Endothelial cell of umbilical vein (primary cell): ENCODE data around the gene ITPRIPL2. TPM values are rescaled to one million over a fixed set of nuclear protein-coding genes. Genes with fewer than 3 reads are reported as not detected.

Experiments
- BruUV-seq: library from RNA; stranded (reverse); fragments of 400-500 nt; replicated peaks from 2 replicates; lab custom pipeline; 2021; lab: Mats Ljungman, UMichigan
- CTCF ChIA-PET: fragments of 300-600, 350-600 bp; sonication (Branson Sonifier 250); formaldehyde crosslinking; loops from one replicate; lab custom pipeline; 2021; ENCODE audit warnings: antibody characterized with exemption, inconsistent platforms; lab: Charles Lee
- POLR2A ChIA-PET: fragments of 300-600, 350-600 bp; sonication (Branson Sonifier 250); formaldehyde crosslinking; loops from one replicate; lab custom pipeline; 2021; ENCODE audit warnings: antibody characterized with exemption, inconsistent platforms; lab: Charles Lee
- DNase-seq: peaks from one replicate; pipeline ENCODE4 v3.0.0-alpha.2; 2011; ENCODE audit warnings: low read depth, low spot score
- FAIRE-seq: peaks from 2 replicates; lab custom pipeline; 2011; peaks lifted over from hg19 to GRCh38; lab: Jason Lieb, UNC
- H2AFZ ChIP-seq: 2 replicates; pipeline ENCODE4 v1.6.0; 2012; ENCODE audit warnings: low read depth, low read length, control low read depth, inconsistent platforms
- H3K27ac ChIP-seq: 2 replicates; pipeline ENCODE4 v1.5.1; 2011; ENCODE audit warnings: low read depth, mild to moderate bottlenecking, control low read depth, low read length, moderate library complexity; ENCODE audit not compliant: insufficient read depth
- H3K27me3 ChIP-seq, 2 experiments: 2 replicates each; pipeline versions ENCODE4 v1.6.0 to v1.6.1; 2011; ENCODE audit warnings: low read length in 2 of 2, mixed read lengths in 1 of 2; ENCODE audit not compliant: control insufficient read depth in 2 of 2, insufficient read depth in 2 of 2
- H3K36me3 ChIP-seq, 2 experiments: 2 replicates in 1 of 2; 3 replicates in 1 of 2; pipeline ENCODE4 v1.5.1; 2011; ENCODE audit warnings: low read length in 2 of 2, mild to moderate bottlenecking in 1 of 2, moderate library complexity in 1 of 2; ENCODE audit not compliant: control insufficient read depth in 2 of 2, insufficient read depth in 2 of 2; ENCODE audit errors: extremely low read depth in 1 of 2
- H3K4me1 ChIP-seq: 3 replicates; pipeline ENCODE4 v1.5.1; 2011; ENCODE audit warnings: mild to moderate bottlenecking, low read length; ENCODE audit not compliant: control insufficient read depth, insufficient read depth; ENCODE audit errors: extremely low read depth
- H3K4me2 ChIP-seq: 2 replicates; pipeline ENCODE4 v1.6.1; 2011; ENCODE audit warnings: low read length, control low read depth, mixed read lengths; ENCODE audit not compliant: insufficient read depth
- H3K4me3 ChIP-seq, 3 experiments: fragments of 200-600 bp in 1 of 3; sonication (generic), shearing (Covaris generic) in 1 of 3; replicated peaks in 1 of 3; 2 replicates each; pipeline ENCODE4 v1.5.1; 2011 to 2016; ENCODE audit warnings: control low read depth in 3 of 3, low read length in 3 of 3, mild to moderate bottlenecking in 2 of 3, inconsistent platforms in 1 of 3, low read depth in 1 of 3, moderate library complexity in 1 of 3; ENCODE audit not compliant: insufficient read depth in 1 of 3
- H3K79me2 ChIP-seq: 2 replicates; pipeline ENCODE4 v1.6.0; 2012; ENCODE audit warnings: low read length, inconsistent platforms; ENCODE audit not compliant: control insufficient read depth, insufficient read depth
- H3K9ac ChIP-seq: replicated peaks from 2 replicates; pipeline ENCODE3; 2011; ENCODE audit warnings: low read length, control low read depth; ENCODE audit not compliant: insufficient read depth; ENCODE audit errors: extremely low read depth
- H3K9me1 ChIP-seq: replicated peaks from 3 replicates; pipeline ENCODE4 v1.6.0; 2011; ENCODE audit warnings: mild to moderate bottlenecking, low read length; ENCODE audit not compliant: control insufficient read depth, insufficient read depth; ENCODE audit errors: extremely low read depth
- H3K9me3 ChIP-seq: replicated peaks from 2 replicates; pipeline ENCODE4 v1.5.1; 2012; ENCODE audit warnings: low read length, inconsistent platforms; ENCODE audit not compliant: control insufficient read depth, insufficient read depth
- H4K20me1 ChIP-seq: replicated peaks from 2 replicates; pipeline ENCODE3; 2011; ENCODE audit warnings: mild to moderate bottlenecking, low read length; ENCODE audit not compliant: control insufficient read depth, insufficient read depth; ENCODE audit errors: extremely low read depth
- EZH2 ChIP-seq: IDR thresholded peaks from 2 replicates; pipeline ENCODE4 v1.6.1; 2012; ENCODE audit warnings: borderline replicate concordance, low read depth, mild to moderate bottlenecking, moderate library complexity, low read length, inconsistent platforms; ENCODE audit not compliant: severe bottlenecking
- FOS ChIP-seq: IDR thresholded peaks from 2 replicates; pipeline ENCODE4 v1.6.1; 2011; ENCODE audit warnings: mild to moderate bottlenecking, low read length, moderate library complexity, borderline replicate concordance; ENCODE audit not compliant: insufficient read depth
- GATA2 ChIP-seq: IDR thresholded peaks from 2 replicates; pipeline ENCODE4 v1.7.0; 2011; ENCODE audit warnings: low read depth, mild to moderate bottlenecking, moderate library complexity, mixed read lengths, low read length; ENCODE audit not compliant: insufficient read length, insufficient read depth
- JUN ChIP-seq: IDR thresholded peaks from 2 replicates; pipeline ENCODE4 v1.6.1; 2011; ENCODE audit warnings: borderline replicate concordance, low read depth; ENCODE audit not compliant: insufficient read length, insufficient read depth
- MYC ChIP-seq: IDR thresholded peaks from one replicate; pipeline ENCODE4 v1.6.1; 2011; ENCODE audit warnings: mild to moderate bottlenecking, low read depth, low read length
- POLR2A ChIP-seq: IDR thresholded peaks from 2 replicates; pipeline ENCODE4 v1.6.1; 2012; ENCODE audit warnings: low read depth, mild to moderate bottlenecking, control low read depth, low read length
- POLR2AphosphoS5 ChIP-seq: IDR thresholded peaks from 2 replicates; pipeline ENCODE4 v1.6.1; 2012; ENCODE audit warnings: low read depth, mild to moderate bottlenecking, control low read depth, low read length, moderate library complexity; ENCODE audit not compliant: insufficient read depth
- dilution Hi-C: fragments of 300-500 bp; cut with MboI; formaldehyde crosslinking; loops from one replicate; pipeline ENCODE4 v1.15.0; 2019; ENCODE audit warnings: low sequenced_read_pairs; ENCODE audit not compliant: extremely low pct_ligation_motif_present
- intact Hi-C: fragments of 100-400 bp; cut with micrococcal nuclease; formaldehyde crosslinking; loops from one replicate; pipeline ENCODE4 v1.10.0; 2022
- polyA plus RNA-seq, 4 experiments: library from polyadenylated mRNA; depleted of rRNA in 3 of 4; stranded (reverse) in 3 of 4; unstranded in 1 of 4; fragments of >200 nt; gene quantifications; 2 replicates each; pipeline versions ENCODE4 v1.2.1 to v1.2.3, GENCODE V29; 2011 to 2012; ENCODE audit warnings: missing spikeins in 1 of 4
- total RNA-seq: library from RNA; stranded (reverse); gene quantifications from 2 replicates; pipeline ENCODE4 v1.2.3, GENCODE V29; 2021
- TF ChIP-seq, protein P1 (sequence below): IDR thresholded peaks from 2 replicates; pipeline ENCODE4 v1.6.1; 2011; ENCODE audit not compliant: insufficient read depth, insufficient read length
- TF ChIP-seq, protein P2 (sequence below), 2 donors: IDR thresholded peaks; 1 replicate in 1 of 2; 2 replicates in 1 of 2; pipeline ENCODE4 v1.5.1; 2011; ENCODE audit warnings: low read length in 2 of 2, mild to moderate bottlenecking in 2 of 2, moderate library complexity in 2 of 2, control low read depth in 1 of 2, inconsistent platforms in 1 of 2, low read depth in 1 of 2; ENCODE audit not compliant: insufficient read depth in 1 of 2; ENCODE audit errors: extremely low read depth in 1 of 2

ITPRIPL2 gene
- total and polyA plus RNA-seq, 2 donors (not counting 3 experiments of a cell fraction or from before 2014, with no cell fraction given): 10.9 to 40.8 TPM

DNA sequence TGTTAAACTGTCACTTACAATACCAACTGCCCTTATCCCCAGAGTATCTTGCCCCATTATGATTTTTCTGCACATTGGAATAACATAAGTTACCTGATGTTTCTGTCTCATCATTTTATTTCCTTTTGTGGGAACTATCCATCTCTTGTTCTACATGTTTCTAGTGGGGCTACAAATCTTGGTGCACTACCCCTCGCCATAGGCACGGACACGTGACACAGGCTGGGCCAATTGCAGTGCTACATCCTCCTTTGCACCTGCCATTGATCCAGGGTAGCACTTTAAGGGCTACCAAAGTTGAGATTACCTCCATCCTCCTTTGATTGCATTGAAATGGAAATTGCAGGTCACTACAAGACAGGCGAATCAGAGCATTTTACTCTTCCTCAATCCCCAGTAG is 40.1 kb downstream of the ITPRIPL2 start:
- Histone ChIP-seq H3K9me3 (no peaks in the 10 kb centered on the region), H3K27me3 (peaks cover 4 to 7% of the 10 kb centered on the region in 2 experiments), H3K4me3 (no peak overlapping the region), H3K4me2 (no peak overlapping the region), H3K27ac (no peak overlapping the region), H4K20me1 (no peaks in the 10 kb centered on the region), H3K4me1 (no peaks in the 10 kb centered on the region), H3K9me1 (no peaks in the 10 kb centered on the region), H3K9ac (no peak overlapping the region), H3K36me3 (no peaks in the 10 kb centered on the region), H2AFZ (no peak overlapping the region), H3K79me2 (no peaks in the 10 kb centered on the region)
- dilution Hi-C loops: no loop called here
- CTCF ChIA-PET: no interaction called here
- DNase-seq (no peak), FAIRE-seq (no peak)
- no TSS peak for BruUV-seq
- TF ChIP-seq EZH2 (no peak), POLR2A (no peak), JUN (no peak), FOS (no peak), POLR2AphosphoS5 (no peak)
- TF ChIP-seq, protein P1, sequence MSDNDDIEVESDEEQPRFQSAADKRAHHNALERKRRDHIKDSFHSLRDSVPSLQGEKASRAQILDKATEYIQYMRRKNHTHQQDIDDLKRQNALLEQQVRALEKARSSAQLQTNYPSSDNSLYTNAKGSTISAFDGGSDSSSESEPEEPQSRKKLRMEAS: no peak
- intact Hi-C loops: no loop called here
- POLR2A ChIA-PET: no interaction called here

DNA sequence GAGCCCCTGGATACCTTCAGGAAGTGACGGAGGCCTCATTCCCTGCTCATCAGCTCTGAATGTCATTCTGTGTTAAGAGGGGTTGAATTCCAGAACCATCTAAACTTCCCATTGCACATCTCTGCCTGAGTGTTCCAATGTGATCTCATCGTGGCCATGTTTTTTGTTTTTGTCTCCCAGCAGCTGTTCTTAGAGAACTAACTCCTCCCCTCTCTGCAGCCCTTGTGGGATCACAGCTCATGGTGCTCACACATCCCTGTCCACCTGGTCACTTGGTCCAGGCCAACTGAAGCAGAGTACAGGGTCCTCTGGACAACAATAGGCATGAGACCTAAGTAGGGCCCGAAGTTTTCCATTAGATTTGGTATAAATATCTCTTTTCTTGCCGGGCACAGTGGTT is 48.3 kb downstream of the ITPRIPL2 start:
- dilution Hi-C loops (no loop called here), intact Hi-C loops (no loop called here)
- no peaks in the 10 kb centered on the region for H4K20me1 ChIP-seq
- no peak overlapping the region for H3K4me3 ChIP-seq
- no peak overlapping the region for H3K27ac ChIP-seq
- H3K4me2 ChIP-seq: no peak overlapping the region
- CTCF ChIA-PET: interaction anchor here (1.0 to 1.3 kb wide), 3 partner anchors 17 to 76 kb away, joined by 4 to 7 read pairs (median 5); no protein-coding TSS in a partner anchor
- TF ChIP-seq EZH2 (no peak), MYC (no peak), JUN (no peak), GATA2 (no peak), POLR2A (no peak), FOS (no peak), POLR2AphosphoS5 (no peak)
- TF ChIP-seq, protein P1: no peak
- TF ChIP-seq, protein P2, sequence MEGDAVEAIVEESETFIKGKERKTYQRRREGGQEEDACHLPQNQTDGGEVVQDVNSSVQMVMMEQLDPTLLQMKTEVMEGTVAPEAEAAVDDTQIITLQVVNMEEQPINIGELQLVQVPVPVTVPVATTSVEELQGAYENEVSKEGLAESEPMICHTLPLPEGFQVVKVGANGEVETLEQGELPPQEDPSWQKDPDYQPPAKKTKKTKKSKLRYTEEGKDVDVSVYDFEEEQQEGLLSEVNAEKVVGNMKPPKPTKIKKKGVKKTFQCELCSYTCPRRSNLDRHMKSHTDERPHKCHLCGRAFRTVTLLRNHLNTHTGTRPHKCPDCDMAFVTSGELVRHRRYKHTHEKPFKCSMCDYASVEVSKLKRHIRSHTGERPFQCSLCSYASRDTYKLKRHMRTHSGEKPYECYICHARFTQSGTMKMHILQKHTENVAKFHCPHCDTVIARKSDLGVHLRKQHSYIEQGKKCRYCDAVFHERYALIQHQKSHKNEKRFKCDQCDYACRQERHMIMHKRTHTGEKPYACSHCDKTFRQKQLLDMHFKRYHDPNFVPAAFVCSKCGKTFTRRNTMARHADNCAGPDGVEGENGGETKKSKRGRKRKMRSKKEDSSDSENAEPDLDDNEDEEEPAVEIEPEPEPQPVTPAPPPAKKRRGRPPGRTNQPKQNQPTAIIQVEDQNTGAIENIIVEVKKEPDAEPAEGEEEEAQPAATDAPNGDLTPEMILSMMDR (IDR thresholded peaks at IDR 0.05; ENCODE audit: extremely low read depth in 1 of 2, insufficient read depth in 1 of 2, low read depth in 1 of 2, low read length in 2 of 2): no peak
- no peak overlapping the region for H3K9ac ChIP-seq
- POLR2A ChIA-PET: no interaction called here
- H3K79me2 ChIP-seq: no peaks in the 10 kb centered on the region
- no peak for DNase-seq
- H3K27me3 ChIP-seq: peaks cover 3 to 4% of the 10 kb centered on the region in 2 experiments
- H2AFZ ChIP-seq: no peak overlapping the region
- no TSS peak for BruUV-seq
- H3K9me3 ChIP-seq: no peaks in the 10 kb centered on the region
- no peak for FAIRE-seq
- H3K36me3 ChIP-seq: no peaks in the 10 kb centered on the region
- no peaks in the 10 kb centered on the region for H3K9me1 ChIP-seq
- H3K4me1 ChIP-seq: no peaks in the 10 kb centered on the region
